ENCODE measurements around the gene CNTNAP3B. TPM values are rescaled to one million over a fixed set of nuclear protein-coding genes. Genes with fewer than 3 reads are reported as not detected.
A peak's percentile ranks its signal among the peaks of the same experiment; 100 is the strongest.
"Not testable (repeated sequence)": the region's sequence is repeated elsewhere in the genome, so short reads cannot be mapped to it uniquely, and the experiment has no call there.

CNTNAP3B gene
- total RNA-seq, 2 donors from 2014 or later: 4.7 to 6.1 TPM

GRCh38 chr9:42121007-42121406, 8.2 kb downstream of the CNTNAP3B start:
- not testable (repeated sequence) for H3K27ac Mint-ChIP-seq, H3K9me3 Mint-ChIP-seq
- TF ChIP-seq CTCF (conservative IDR thresholded peaks at IDR 0.05): peak; percentile 56

DNA sequence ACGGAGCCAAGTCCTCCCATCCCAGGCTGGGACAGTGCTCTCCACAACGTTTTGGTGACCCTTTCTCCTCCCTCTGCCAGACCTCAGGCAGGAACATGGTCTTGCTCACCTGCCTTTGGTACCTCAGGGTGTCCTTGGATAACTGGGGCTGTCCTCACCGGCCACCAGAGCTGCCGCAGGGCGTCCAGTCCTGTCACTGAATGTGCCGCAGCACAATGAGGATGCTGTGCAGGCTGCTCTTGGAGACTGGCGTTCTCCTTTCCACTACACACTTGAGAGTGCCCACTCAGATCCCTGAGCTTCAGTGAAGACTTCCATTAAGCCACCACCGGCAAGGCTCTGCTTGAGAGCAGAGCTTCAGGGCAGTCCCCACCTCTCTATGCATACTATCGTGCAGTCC, 33.3 kb downstream of the CNTNAP3B start:
- not testable (repeated sequence) for H3K9ac ChIP-seq (ENCODE audit: extremely low read depth, low read length, poor library complexity, severe bottlenecking); H3K9me3 Mint-ChIP-seq; H3K36me3 Mint-ChIP-seq (ENCODE audit: low read depth); DNase-seq; H3K27ac ChIP-seq (ENCODE audit: low read depth, low read length); H3K4me1 Mint-ChIP-seq; H3K27me3 ChIP-seq (ENCODE audit: control insufficient read depth, insufficient read depth, low read length, poor library complexity, severe bottlenecking); H3K9me3 ChIP-seq (ENCODE audit: control insufficient read depth, low read length); H3K36me3 ChIP-seq (ENCODE audit: control insufficient read depth, insufficient read depth, low read length); H3K4me3 ChIP-seq (ENCODE audit: low read length); H3K27me3 Mint-ChIP-seq (ENCODE audit: insufficient read depth); H3K4me3 Mint-ChIP-seq; H3K27ac Mint-ChIP-seq; H3K4me1 ChIP-seq (ENCODE audit: control insufficient read depth, insufficient read depth, low read length)
- WGBS, 2 experiments (ENCODE audit: insufficient coverage in 1 of 2, insufficient read length in 1 of 2): 81% methylated on average over 6 of the region's 9 CpGs; no CpG with 5 or more reads in 1 of the 2 experiments

More at GRCh38 chr9:42121007-42121406, 8.2 kb downstream of the CNTNAP3B start:
- not testable (repeated sequence) for H3K27me3 Mint-ChIP-seq (ENCODE audit: insufficient read depth); H3K9me3 ChIP-seq (ENCODE audit: control insufficient read depth, low read length); H3K36me3 ChIP-seq (ENCODE audit: control insufficient read depth, insufficient read depth, low read length); H3K4me3 Mint-ChIP-seq; H3K4me1 ChIP-seq (ENCODE audit: control insufficient read depth, insufficient read depth, low read length); H3K27ac ChIP-seq (ENCODE audit: low read depth, low read length); H3K9ac ChIP-seq (ENCODE audit: extremely low read depth, low read length, poor library complexity, severe bottlenecking); H3K4me3 ChIP-seq (ENCODE audit: low read length); H3K27me3 ChIP-seq (ENCODE audit: control insufficient read depth, insufficient read depth, low read length, poor library complexity, severe bottlenecking); H3K36me3 Mint-ChIP-seq (ENCODE audit: low read depth); H3K4me1 Mint-ChIP-seq
- peak; percentile 58 for DNase-seq
- WGBS, 2 experiments (ENCODE audit: insufficient coverage in 1 of 2, insufficient read length in 1 of 2): 69% methylated on average over 2 of the region's 7 CpGs; no CpG with 5 or more reads in 1 of the 2 experiments

GRCh38 chr9:42084559-42084952, 44.7 kb downstream of the CNTNAP3B start:
- not testable (repeated sequence) for H3K36me3 ChIP-seq (ENCODE audit: control insufficient read depth, insufficient read depth, low read length); H3K4me1 ChIP-seq (ENCODE audit: control insufficient read depth, insufficient read depth, low read length)
- WGBS, 2 experiments (ENCODE audit: insufficient coverage in 1 of 2, insufficient read length in 1 of 2): no CpG with 5 or more reads among the region's 1 CpG

DNA sequence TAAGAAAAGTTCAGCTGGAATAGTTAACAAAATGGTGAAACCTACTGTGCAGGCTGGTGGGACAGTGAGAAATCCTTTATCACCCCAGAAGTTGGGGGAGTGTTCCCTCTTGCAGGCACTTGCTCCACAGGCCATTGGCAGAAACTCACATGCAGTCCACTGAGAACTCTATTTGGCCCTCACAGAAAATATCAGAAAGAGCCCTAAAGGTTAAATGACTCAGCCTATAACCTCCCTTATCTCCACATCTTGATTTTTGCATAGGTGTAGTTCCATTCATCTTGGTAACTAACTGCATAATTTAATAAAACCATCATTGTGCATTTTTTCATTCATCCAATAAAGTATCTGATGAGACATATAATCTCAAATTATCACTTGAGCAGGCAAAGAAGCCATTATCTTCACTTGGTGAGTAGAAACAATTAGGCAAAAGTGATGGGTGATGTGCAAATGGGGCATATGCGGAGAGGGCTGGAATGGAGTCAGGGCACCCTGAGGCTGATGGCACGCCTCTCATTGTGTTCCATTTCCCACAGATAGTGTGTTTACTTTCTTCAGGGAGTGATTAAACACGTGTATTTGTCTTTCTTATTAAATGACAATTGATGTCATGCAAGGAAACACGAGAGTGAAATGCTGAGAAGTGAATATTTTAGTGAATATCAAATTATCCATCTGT, 45.2 kb downstream of the CNTNAP3B start:
- 83% methylated on average over 1 of the region's 4 CpGs; no CpG with 5 or more reads in 1 of the 2 experiments for WGBS, 2 experiments (ENCODE audit: insufficient coverage in 1 of 2, insufficient read length in 1 of 2)
- not testable (repeated sequence) for H3K36me3 Mint-ChIP-seq (ENCODE audit: low read depth)

More at GRCh38 chr9:42084559-42084952, 44.7 kb downstream of the CNTNAP3B start:
- not testable (repeated sequence) for H3K27ac ChIP-seq (ENCODE audit: low read depth, low read length); H3K4me3 ChIP-seq (ENCODE audit: low read length); H3K27me3 Mint-ChIP-seq (ENCODE audit: insufficient read depth); H3K4me1 Mint-ChIP-seq; H3K9me3 ChIP-seq (ENCODE audit: control insufficient read depth, low read length); H3K27me3 ChIP-seq (ENCODE audit: control insufficient read depth, insufficient read depth, low read length, poor library complexity, severe bottlenecking); H3K36me3 Mint-ChIP-seq (ENCODE audit: low read depth); DNase-seq; H3K27ac Mint-ChIP-seq; H3K9ac ChIP-seq (ENCODE audit: extremely low read depth, low read length, poor library complexity, severe bottlenecking); H3K9me3 Mint-ChIP-seq; H3K4me3 Mint-ChIP-seq

DNA sequence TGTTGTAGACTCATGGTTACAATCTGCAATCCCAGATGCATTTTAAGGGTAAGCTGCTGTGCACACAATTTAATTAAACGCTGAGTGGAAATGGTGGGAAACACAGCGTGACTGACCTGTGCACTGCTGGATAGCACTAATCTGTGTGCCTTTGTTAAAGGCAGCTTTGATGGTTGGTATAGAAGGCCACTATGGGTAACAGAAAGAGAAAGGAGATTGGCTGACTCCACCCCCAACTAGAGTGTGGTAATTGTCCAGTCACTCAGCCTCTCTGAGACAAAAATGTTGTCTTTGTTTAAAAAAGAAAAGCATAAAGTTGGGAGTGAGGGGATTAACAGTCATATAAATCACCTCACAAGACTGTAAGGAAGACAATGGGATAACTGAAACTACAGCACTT, 48.9 kb downstream of the CNTNAP3B start:
- peak overlapping the region; percentile 17 for H3K27ac ChIP-seq (ENCODE audit: low read depth, low read length)
- not testable (repeated sequence) for H3K27me3 Mint-ChIP-seq (ENCODE audit: insufficient read depth); H3K4me3 Mint-ChIP-seq; H3K36me3 ChIP-seq (ENCODE audit: control insufficient read depth, insufficient read depth, low read length); H3K9me3 Mint-ChIP-seq; H3K36me3 Mint-ChIP-seq (ENCODE audit: low read depth); H3K4me1 Mint-ChIP-seq; H3K9me3 ChIP-seq (ENCODE audit: control insufficient read depth, low read length); H3K27me3 ChIP-seq (ENCODE audit: control insufficient read depth, insufficient read depth, low read length, poor library complexity, severe bottlenecking); H3K4me3 ChIP-seq (ENCODE audit: low read length); H3K4me1 ChIP-seq (ENCODE audit: control insufficient read depth, insufficient read depth, low read length); H3K9ac ChIP-seq (ENCODE audit: extremely low read depth, low read length, poor library complexity, severe bottlenecking); H3K27ac Mint-ChIP-seq
- WGBS, 2 experiments (ENCODE audit: insufficient coverage in 1 of 2, insufficient read length in 1 of 2): 45 to 70% methylated on average over 2 of the region's 2 CpGs
- peak; percentile 31 for DNase-seq

More for the DNA sequence above, 45.2 kb downstream of the CNTNAP3B start:
- not testable (repeated sequence) for H3K9me3 Mint-ChIP-seq; H3K9me3 ChIP-seq (ENCODE audit: control insufficient read depth, low read length); H3K4me1 Mint-ChIP-seq; H3K4me3 Mint-ChIP-seq; DNase-seq; H3K9ac ChIP-seq (ENCODE audit: extremely low read depth, low read length, poor library complexity, severe bottlenecking); H3K4me3 ChIP-seq (ENCODE audit: low read length); H3K27ac ChIP-seq (ENCODE audit: low read depth, low read length); H3K27me3 Mint-ChIP-seq (ENCODE audit: insufficient read depth); H3K27ac Mint-ChIP-seq; H3K4me1 ChIP-seq (ENCODE audit: control insufficient read depth, insufficient read depth, low read length); H3K27me3 ChIP-seq (ENCODE audit: control insufficient read depth, insufficient read depth, low read length, poor library complexity, severe bottlenecking); H3K36me3 ChIP-seq (ENCODE audit: control insufficient read depth, insufficient read depth, low read length)

GRCh38 chr9:42074868-42075267, 54.4 kb downstream of the CNTNAP3B start:
- 98% methylated on average over 4 of the region's 5 CpGs; no CpG with 5 or more reads in 1 of the 2 experiments for WGBS, 2 experiments (ENCODE audit: insufficient coverage in 1 of 2, insufficient read length in 1 of 2)
- not testable (repeated sequence) for H3K9ac ChIP-seq (ENCODE audit: extremely low read depth, low read length, poor library complexity, severe bottlenecking); H3K9me3 Mint-ChIP-seq; H3K4me3 Mint-ChIP-seq; H3K27ac Mint-ChIP-seq; H3K9me3 ChIP-seq (ENCODE audit: control insufficient read depth, low read length); H3K36me3 Mint-ChIP-seq (ENCODE audit: low read depth); DNase-seq; H3K4me1 ChIP-seq (ENCODE audit: control insufficient read depth, insufficient read depth, low read length); H3K27me3 ChIP-seq (ENCODE audit: control insufficient read depth, insufficient read depth, low read length, poor library complexity, severe bottlenecking); H3K36me3 ChIP-seq (ENCODE audit: control insufficient read depth, insufficient read depth, low read length); H3K27me3 Mint-ChIP-seq (ENCODE audit: insufficient read depth); H3K4me3 ChIP-seq (ENCODE audit: low read length); H3K27ac ChIP-seq (ENCODE audit: low read depth, low read length); H3K4me1 Mint-ChIP-seq
